Osteocyte (in vitro differentiated cells): ENCODE data around the gene JPH3. TPM values are rescaled to one million over a fixed set of nuclear protein-coding genes. Genes with fewer than 3 reads are reported as not detected.

Source experiments
- DNase-seq: peaks from one replicate; pipeline ENCODE4 v3.0.0; 2021; ENCODE audit warnings: mixed read lengths; ENCODE audit not compliant: unreplicated experiment; ENCODE audit errors: extremely low spot score
- H3K27ac Mint-ChIP-seq: one replicate; pipeline ENCODE4 v1.8.0; 2021; ENCODE audit warnings: mild to moderate bottlenecking, mixed read lengths; ENCODE audit not compliant: unreplicated experiment
- H3K27me3 Mint-ChIP-seq: one replicate; pipeline ENCODE4 v1.8.0; 2021; ENCODE audit warnings: mixed read lengths; ENCODE audit not compliant: unreplicated experiment
- H3K36me3 Mint-ChIP-seq: one replicate; pipeline ENCODE4 v1.8.0; 2021; ENCODE audit warnings: mixed read lengths; ENCODE audit not compliant: unreplicated experiment
- H3K4me1 Mint-ChIP-seq: one replicate; pipeline ENCODE4 v1.8.0; 2021; ENCODE audit warnings: mixed read lengths; ENCODE audit not compliant: unreplicated experiment
- H3K4me3 Mint-ChIP-seq: one replicate; pipeline ENCODE4 v1.8.0; 2021; ENCODE audit warnings: mild to moderate bottlenecking, moderate library complexity, mixed read lengths; ENCODE audit not compliant: unreplicated experiment
- H3K9me3 Mint-ChIP-seq: one replicate; pipeline ENCODE4 v1.8.0; 2021; ENCODE audit warnings: mixed read lengths; ENCODE audit not compliant: unreplicated experiment
- total RNA-seq: library from RNA; stranded (reverse); gene quantifications from 2 replicates; pipeline ENCODE4 v1.2.1, GENCODE V29; 2021
- TF ChIP-seq, protein P1 (sequence below): fragments of 200-600 bp; sonication (generic); IDR thresholded peaks from 2 replicates; pipeline ENCODE4 v1.5.0; 2021; ENCODE audit warnings: antibody characterized with exemption, mild to moderate bottlenecking, moderate library complexity

The JPH3 gene
- total RNA-seq, 1 donor from 2014 or later: 2.6 TPM

DNA sequence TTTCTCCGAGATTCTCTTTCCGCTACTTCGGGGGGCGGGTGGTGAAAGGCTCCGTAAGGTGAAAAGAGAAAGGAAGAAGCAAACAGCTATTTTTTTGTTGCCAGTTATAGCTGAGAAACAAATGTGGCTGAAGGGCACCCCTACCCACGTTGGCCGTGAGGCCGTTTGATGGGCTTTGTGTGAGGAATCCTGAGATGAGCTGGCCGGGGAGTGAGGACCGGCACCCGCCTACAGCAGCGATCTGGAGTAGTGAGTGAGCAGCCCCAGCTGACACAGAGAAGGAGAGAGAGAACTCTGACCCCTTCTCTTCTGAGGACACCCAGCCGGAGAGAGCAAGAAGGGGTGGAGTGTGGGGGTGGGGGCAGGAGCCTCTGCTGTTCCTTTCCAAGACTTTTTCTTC lies 5.6 kb downstream of the JPH3 start:
- Mint-ChIP-seq H3K27me3 (peaks cover 58% of the 10 kb centered on the region), H3K27ac (no peak overlapping the region), H3K4me1 (peaks cover 12% of the 10 kb centered on the region), H3K4me3 (no peak overlapping the region), H3K36me3 (no peaks in the 10 kb centered on the region), H3K9me3 (no peaks in the 10 kb centered on the region)
- DNase-seq: no peak
- TF ChIP-seq, protein P1, sequence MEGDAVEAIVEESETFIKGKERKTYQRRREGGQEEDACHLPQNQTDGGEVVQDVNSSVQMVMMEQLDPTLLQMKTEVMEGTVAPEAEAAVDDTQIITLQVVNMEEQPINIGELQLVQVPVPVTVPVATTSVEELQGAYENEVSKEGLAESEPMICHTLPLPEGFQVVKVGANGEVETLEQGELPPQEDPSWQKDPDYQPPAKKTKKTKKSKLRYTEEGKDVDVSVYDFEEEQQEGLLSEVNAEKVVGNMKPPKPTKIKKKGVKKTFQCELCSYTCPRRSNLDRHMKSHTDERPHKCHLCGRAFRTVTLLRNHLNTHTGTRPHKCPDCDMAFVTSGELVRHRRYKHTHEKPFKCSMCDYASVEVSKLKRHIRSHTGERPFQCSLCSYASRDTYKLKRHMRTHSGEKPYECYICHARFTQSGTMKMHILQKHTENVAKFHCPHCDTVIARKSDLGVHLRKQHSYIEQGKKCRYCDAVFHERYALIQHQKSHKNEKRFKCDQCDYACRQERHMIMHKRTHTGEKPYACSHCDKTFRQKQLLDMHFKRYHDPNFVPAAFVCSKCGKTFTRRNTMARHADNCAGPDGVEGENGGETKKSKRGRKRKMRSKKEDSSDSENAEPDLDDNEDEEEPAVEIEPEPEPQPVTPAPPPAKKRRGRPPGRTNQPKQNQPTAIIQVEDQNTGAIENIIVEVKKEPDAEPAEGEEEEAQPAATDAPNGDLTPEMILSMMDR: no peak

DNA sequence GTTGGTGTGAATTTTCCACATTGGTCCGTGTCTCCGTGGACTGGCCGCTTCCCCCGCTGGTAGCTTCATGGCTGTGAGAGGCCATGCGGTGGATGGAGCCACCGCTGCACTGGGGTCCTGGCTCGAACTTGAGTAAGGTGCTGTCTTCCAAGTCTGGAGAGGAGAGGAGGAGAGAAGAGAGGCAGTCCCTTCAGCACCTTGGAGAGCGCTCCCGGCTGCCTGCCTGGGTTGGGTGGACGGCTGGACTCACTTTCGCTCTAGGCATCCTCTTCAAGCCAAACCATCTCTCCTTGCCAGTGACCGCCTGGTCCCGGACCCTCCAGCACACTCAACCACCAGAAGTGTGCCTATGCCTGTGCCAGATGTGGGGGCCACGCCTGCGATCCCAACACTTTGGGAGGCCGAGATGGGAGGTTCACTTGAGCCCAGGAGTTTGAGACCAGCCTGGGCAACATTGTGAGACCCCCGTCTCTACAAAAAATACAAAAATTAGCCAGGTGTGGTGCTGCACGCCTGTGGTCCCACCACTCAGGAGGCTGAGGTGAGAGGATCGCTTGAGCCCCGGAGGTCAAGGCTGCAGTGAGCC lies 6.2 kb downstream of the JPH3 start:
- Mint-ChIP-seq H3K4me1 (peaks cover 7% of the 10 kb centered on the region), H3K27ac (no peak overlapping the region), H3K36me3 (no peaks in the 10 kb centered on the region), H3K9me3 (no peaks in the 10 kb centered on the region), H3K27me3 (peaks cover 52% of the 10 kb centered on the region), H3K4me3 (no peak overlapping the region)
- TF ChIP-seq, protein P1: no peak
- DNase-seq: peak; percentile 93

DNA sequence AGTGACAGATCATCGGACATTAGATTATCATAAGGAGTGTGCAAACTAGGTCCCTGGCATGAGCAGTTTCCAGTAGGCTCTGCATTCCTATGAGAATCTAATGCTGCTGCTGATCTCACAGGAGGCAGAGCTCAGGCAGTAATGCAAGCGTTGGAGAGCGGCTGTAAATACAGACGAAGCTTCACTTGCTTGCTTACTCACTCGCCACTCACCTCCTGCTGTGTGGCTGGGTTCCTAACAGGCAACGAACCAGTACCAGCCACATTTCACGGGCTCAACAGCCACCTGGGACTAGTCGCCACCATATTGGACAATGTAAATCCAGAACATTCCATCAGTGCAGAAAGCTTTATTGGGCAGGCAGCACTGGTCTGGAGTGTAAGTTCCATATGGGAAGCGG lies 7.7 kb downstream of the JPH3 start:
- Mint-ChIP-seq H3K9me3 (no peaks in the 10 kb centered on the region), H3K27me3 (peaks cover 38% of the 10 kb centered on the region), H3K36me3 (no peaks in the 10 kb centered on the region), H3K27ac (no peak overlapping the region), H3K4me1 (no peaks in the 10 kb centered on the region), H3K4me3 (no peak overlapping the region)
- TF ChIP-seq, protein P1: no peak
- DNase-seq: no peak

DNA sequence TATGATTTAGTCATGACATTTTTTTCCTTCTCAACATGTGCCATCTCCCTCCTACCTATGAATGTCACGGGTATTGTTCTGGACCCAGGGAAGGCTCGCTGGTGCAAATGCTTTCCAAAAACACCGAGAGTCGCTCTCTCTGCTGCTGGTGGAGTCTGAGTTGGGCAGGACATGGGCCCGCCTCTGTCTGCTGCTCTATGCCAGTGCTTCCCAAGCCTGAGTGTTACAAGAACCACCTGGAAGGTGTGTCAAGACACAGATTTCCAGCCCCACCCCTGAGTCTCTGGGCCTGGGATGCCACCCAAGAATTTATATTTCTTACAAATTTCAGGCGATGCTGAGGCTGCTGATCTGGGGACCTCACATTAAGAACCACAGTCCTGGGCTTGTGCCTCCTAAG lies 9.1 kb downstream of the JPH3 start:
- Mint-ChIP-seq H3K27me3 (peaks cover 33% of the 10 kb centered on the region), H3K4me1 (no peaks in the 10 kb centered on the region), H3K4me3 (no peak overlapping the region), H3K27ac (no peak overlapping the region), H3K36me3 (no peaks in the 10 kb centered on the region), H3K9me3 (no peaks in the 10 kb centered on the region)
- TF ChIP-seq, protein P1: no peak
- no peak for DNase-seq

DNA sequence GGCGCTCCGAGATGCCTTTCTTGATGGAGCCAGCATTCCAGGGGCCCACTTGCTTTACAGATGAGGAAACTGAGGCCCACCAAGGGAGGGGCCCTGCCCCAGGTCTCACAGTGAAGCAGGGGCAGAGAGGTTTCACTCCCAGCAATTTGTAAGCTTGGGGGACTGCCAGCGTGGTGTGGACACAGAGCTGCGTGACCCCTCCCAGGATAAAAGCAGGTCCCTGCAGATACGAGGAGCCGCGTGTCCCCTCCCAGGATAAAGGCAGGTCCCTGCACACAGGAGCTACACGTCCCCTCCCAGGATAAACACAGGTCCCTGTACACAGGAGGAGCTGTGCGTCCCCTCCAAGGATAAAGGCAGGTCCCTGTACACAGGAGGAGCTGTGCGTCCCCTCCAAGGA lies 11.7 kb downstream of the JPH3 start:
- TF ChIP-seq, protein P1: no peak
- Mint-ChIP-seq H3K27ac (no peak overlapping the region), H3K4me1 (no peaks in the 10 kb centered on the region), H3K4me3 (no peak overlapping the region), H3K27me3 (peaks cover 22% of the 10 kb centered on the region), H3K36me3 (no peaks in the 10 kb centered on the region), H3K9me3 (no peaks in the 10 kb centered on the region)
- DNase-seq: no peak
